Measurements from ENCODE around the gene PLET1.

DNA sequence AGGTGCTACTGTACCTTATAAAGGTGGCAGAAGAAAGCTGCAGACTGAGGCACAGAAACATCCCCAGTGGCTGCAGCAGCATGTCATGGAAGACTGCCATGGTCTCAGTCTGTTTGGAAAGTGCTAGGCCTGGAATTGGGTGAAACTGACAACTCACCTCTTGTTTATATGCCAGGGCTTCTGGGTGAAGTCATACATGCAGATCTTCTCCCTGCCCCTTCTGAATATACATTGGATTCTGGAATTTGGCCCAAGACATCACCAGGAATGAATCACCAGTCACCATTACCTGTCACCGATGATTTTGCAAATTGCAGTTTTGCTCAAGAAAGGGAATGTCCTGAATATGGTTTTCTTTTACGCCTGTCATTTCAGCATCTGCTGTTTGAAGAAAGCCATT is at the start of gene PLET1:
- TF ChIP-seq, protein P1, sequence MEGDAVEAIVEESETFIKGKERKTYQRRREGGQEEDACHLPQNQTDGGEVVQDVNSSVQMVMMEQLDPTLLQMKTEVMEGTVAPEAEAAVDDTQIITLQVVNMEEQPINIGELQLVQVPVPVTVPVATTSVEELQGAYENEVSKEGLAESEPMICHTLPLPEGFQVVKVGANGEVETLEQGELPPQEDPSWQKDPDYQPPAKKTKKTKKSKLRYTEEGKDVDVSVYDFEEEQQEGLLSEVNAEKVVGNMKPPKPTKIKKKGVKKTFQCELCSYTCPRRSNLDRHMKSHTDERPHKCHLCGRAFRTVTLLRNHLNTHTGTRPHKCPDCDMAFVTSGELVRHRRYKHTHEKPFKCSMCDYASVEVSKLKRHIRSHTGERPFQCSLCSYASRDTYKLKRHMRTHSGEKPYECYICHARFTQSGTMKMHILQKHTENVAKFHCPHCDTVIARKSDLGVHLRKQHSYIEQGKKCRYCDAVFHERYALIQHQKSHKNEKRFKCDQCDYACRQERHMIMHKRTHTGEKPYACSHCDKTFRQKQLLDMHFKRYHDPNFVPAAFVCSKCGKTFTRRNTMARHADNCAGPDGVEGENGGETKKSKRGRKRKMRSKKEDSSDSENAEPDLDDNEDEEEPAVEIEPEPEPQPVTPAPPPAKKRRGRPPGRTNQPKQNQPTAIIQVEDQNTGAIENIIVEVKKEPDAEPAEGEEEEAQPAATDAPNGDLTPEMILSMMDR (IDR thresholded peaks at IDR 0.05; ENCODE audit: poor library complexity), result no peak
- TF ChIP-seq EZH2 (IDR thresholded peaks at IDR 0.05; ENCODE audit: borderline replicate concordance), result no peak

Measured in hepatocyte (in vitro differentiated cells).